Left renal pelvis (tissue), 4 donors: ENCODE measurements around the gene INPP5K. TPM values are rescaled to one million over a fixed set of nuclear protein-coding genes. Genes with fewer than 3 reads are reported as not detected.
"Not testable (repeated sequence)": the region's sequence is repeated elsewhere in the genome, so short reads cannot be mapped to it uniquely, and the experiment has no call there.

ENCODE experiments used
- DNase-seq, 4 donors: peaks; one replicate each; pipeline ENCODE4 v3.0.0-alpha.2; 2013; ENCODE audit warnings: low read depth in 4 of 4, low spot score in 3 of 4
- polyA plus RNA-seq, 4 donors: library from polyadenylated mRNA; unstranded; fragments of 120-200 nt; gene quantifications; one replicate each; pipeline ENCODE4 v1.2.1, GENCODE V29; 2013; ENCODE audit not compliant: insufficient read length in 4 of 4

The INPP5K gene
- polyA plus RNA-seq, 4 donors, result 13.1 to 29.3 (median 22.7) TPM

GRCh38 chr17:1508709-1509108, 7.7 kb downstream of the INPP5K start:
- DNase-seq, result not testable (repeated sequence)

GRCh38 chr17:1506649-1507267, 9.7 kb downstream of the INPP5K start:
- no peak for DNase-seq

DNA sequence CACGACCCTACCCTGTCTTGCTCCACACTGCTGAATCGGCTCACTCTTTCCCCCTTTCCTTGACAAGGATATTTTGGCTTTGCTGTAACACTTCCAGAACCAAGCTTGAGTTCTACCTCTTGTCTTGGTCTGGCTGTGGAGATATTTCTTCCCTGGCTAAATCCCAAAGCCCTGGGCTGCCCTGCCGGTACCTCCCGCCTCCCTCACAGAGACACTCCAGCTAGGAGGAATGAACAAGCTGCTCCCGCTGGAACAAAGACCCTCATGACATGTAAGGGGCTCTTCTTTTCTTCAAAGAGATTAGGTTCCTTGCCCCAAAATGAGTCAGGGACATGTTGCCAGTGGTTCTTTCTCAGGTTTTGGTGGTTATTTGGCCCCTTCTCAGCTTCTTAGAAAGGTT, 10.8 kb downstream of the INPP5K start:
- no peak for DNase-seq

DNA sequence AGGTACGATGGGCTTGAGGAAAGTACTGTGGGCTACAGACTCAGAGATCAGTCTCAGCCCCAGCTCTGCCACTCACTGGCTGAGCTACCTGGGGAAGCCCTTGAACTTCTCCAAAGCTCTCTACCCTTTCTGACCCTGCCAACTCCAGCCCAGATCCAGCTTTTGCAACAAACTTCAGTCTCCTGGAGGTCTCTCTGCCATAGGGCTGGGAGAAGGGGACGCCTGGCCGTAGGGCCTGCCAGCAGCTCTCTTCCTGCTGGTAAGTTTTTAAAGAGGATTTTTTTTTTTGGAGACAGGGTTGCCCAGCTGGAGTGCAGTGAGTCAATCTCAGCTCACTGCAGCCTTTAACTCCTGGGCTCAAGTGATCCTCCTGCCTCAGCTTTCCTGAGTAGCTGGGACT, 11.5 kb downstream of the INPP5K start:
- no peak for DNase-seq

DNA sequence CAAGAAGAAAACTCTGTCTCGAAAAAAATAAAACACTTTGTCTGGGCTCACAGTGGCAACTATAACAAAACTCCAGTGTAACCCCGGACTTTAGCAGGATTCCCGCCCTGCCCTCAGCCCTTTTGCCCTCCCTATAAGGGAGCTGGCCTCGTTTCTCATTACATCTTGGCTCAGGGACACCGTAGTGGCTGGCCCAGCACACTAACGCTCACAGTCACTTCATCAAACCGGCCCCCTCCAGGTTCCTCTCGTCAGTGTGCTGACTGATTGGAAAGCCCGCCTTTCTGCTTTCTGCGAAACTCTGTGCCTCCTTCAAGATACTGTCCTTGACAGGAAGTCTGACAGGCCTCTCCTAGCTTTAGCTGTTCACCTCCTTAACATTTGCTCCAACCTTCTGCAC, 12.7 kb downstream of the INPP5K start:
- DNase-seq, result no peak

DNA sequence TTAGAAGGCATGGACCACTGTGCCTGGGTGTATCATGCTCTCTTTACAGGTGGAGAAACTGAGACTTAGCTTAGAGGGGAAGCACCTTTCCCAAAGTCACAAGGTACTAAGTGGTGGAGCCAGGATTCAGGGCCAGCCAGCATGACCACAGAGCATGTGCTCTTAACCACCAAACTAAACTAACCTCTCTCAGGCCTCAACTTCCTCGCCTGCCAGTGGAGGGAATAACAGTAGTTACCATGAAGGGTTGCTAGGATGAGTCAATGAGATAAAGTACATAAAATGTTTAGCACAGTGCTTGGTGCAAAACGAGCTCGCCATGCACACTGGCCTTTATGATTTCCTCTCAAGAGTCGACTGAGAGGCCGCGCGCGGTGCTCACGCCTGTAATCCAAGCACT, 17.5 kb downstream of the INPP5K start:
- no peak for DNase-seq

DNA sequence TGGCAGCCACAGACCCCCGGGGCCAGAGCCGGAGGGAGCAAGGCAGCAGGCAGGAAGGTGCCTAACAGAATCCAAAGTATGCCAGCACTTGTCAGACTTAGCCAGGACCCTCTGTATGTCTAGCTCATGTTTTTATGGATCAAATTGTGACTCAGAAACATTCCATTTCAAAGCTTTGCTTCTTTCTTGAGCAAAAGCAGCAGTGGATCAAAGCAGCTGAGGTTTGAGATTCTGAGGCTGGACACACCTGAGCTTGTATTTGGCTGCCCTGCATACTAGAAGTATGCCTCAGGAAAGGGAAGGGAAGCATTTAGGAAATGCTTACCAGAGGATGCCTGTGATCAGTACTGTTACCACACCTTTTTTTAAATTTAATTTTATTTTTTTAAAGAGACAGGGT, 18.2 kb downstream of the INPP5K start:
- DNase-seq, result no peak

DNA sequence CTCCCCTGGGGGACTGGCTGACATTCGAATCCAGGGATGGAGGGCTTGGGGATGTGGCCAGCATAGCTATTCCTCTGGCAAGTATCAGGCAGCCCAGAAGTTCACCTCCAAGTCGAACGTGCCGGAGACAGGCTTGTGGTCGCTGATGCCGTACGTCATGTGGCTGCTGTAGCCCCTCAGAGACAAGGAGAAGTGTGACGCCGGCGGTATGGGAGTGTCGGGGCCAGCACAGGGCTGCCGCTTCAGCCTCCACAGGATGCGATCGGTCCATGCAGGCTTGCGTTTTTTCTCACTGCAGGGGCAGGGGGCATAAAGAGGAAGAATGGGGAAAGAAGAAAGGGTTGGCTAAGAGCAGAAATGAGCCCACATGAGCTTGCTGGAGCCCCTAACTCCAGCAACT, 18.6 kb downstream of the INPP5K start:
- DNase-seq, result no peak

GRCh38 chr17:1496869-1497268, 19.5 kb downstream of the INPP5K start:
- no peak for DNase-seq

- no peak for DNase-seq
Observed at GRCh38 chr17:1495265-1495989, 21.0 kb downstream of the INPP5K start.

DNA sequence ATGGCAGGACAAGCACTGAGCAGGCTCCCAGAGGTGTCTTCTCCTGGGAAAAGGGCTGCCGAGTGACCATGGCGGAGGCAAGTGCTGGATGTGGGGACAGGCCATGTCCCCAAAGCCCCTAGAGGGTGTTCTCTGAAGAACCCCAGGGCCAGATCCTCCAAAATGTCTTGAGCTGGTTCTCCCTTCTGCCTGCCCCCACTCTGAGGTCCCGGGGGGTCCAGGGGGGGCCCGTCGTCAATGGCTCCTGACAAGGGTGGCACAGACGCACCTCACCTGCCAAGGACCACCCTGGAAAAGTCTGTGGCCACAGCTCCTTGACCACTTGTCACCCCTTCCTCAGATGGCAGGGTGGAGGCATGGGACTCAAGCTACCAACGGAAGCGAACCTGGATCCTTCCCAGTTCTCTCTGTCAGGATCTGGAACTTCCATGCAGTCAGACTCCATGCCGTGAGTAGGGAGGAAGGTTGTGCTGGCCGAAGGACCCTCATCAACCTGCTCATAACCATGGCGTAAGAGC, 21.6 kb downstream of the INPP5K start:
- no peak for DNase-seq

DNA sequence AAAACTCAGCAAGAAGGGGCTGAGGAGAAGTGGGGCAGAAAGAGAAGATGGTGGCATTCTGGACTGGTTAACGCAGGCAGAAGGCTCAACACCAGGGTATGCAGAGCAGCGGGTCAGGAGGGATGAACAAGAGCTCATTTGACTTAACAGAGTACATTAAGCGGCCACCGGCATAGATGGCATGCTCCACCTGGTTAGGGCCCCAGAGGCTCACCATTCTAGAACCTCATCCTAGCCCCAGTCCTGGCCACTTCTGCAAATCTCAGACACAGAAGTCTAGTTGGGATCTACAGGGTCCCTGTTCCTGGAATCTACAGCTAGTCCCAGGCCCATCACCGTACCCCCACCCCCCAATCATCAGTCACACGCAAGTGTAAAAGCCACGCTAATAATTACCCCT, 22.2 kb downstream of the INPP5K start:
- DNase-seq, result no peak

- DNase-seq, result no peak
Observed at GRCh38 chr17:1493291-1493980, 23.0 kb downstream of the INPP5K start.

DNA sequence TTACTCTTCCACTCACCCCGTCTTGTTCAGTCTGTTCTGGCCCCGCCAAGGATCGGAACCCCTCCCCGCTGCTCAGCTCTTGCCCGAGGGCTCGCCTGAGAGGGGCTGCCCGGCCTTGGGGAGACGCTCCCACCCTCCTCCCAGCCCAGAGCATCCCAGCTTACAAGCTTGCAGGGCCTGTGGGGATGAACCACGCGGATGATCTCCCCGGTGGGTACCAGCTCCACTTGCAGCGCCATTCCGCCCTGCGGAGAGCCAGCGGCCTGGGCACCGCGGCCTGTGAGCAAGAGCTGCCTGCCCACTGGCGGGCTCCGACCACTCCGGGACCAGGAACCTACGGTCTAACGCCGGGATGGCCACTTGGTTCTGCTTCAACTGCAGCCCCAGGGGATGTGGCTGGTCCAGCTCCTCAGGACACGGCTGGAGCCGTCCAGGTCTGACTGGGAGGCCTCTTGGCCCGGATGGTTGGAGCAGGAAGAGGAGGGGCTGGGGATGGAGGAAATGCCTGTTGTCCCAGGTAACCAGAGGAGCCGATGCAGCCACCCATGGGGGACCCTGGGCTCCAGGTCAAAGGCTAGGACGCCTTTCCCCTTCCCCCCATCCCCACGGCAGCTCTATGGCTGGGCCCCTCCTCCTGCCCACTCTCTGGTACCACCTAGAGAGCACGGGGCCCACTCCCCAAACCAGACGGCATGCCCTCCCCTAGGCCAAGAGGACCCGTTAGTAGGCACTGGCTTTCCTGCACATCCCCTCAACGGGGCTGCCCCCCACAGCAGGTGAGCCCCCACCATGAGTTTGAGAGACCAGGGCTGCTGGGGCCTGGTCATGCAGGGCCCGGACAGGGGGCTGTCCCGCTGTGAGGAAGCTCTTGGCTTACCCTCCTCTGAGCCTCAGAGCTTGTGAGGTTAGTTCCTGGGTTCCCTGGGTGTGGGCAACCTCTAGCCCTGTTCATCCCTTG, 23.9 kb downstream of the INPP5K start, which contains the start of gene MYO1C:
Gene MYO1C (minus strand): TSS at position 438 of the 958 bp plus-strand sequence. CDS start 199 bp downstream, at position 239.
- no peak for DNase-seq

- no peak for DNase-seq
Observed at GRCh38 chr17:1491443-1492248, 24.8 kb downstream of the INPP5K start.

GRCh38 chr17:1490643-1491442, 25.6 kb downstream of the INPP5K start:
- no peak for DNase-seq

DNA sequence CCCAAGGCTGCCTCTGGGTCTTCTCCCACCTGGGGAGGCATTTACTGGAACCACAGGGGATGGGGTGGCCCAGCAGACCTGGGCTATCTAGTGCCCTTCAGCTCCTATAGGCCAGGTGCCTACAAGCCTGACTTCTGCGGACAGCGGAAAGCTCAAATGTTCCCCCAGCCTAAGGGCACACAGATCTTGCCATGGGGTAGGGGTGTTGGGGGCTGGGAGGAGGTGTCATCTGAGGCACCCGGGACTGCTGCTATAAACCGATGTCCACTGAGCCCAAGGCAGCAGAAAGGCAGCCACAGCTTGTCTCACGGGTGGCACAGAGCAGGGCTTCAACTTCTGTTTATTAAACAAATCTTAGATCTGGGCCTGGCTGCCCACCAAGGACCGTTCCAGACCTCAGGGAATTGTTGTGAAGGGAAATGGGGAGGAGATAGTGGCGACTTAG, 27.6 kb downstream of the INPP5K start:
- DNase-seq, result no peak

DNA sequence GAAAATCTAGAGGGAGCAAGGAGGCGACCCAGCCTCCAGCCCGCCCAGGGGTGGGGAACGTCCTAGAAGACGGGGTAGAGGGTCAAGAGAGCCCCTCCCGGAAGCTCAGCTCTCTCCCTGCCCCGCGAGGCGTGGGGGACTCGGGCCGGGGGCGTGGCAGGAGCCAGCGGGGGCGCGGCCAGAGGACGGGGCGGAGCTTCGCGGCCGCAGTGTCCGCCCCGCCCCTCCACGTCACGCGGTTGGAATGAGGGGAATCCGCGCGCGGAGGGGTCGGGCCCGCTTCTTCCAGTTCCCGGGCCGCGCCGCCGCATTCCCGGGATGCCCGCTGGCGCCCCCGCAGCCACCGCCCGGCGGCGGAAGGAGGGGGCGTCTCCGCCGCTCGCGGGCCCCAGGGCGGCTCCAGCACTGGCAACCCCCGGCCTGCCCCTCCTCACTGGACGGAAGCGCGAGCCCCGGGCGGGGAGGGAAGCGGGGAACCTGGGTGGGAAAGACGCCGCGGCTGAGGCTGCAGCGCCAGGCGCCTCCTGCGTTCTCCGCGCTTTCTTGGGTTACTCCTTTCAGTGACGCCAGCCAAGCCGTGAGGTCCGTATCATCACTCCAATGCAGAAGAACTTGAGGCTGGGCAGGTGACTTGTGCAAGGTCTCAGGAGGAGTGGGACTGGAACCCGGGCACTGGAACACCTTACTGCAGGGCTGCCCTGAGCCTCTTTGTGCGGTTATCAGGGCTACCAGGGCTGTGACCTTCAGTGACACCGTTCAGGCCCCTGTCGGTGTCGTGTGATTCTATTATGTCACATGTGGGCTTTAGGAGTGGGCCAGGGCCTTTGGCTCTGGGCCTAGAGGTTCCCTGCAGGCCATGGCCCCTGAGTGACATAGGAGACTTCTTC, 28.2 kb downstream of the INPP5K start:
- peak in 2 of 4 donors; percentile 75 to 81 for DNase-seq
